NCI-H2227 treated with DMSO at 0.1 percent for 48 hours (cell line): ENCODE results near the gene ZNF804A.
"Not testable (repeated sequence)": the region's sequence is repeated elsewhere in the genome, so short reads cannot be mapped to it uniquely, and the experiment has no call there.

Source experiments
- DNase-seq: peaks from one replicate; lab custom pipeline; 2025; lab: John Stamatoyannopoulos, UW

Gene ZNF804A

GRCh38 chr2:184727813-184728212, 129.5 kb downstream of the ZNF804A start:
- DNase-seq: no peak

GRCh38 chr2:184728411-184728810, 130.1 kb downstream of the ZNF804A start:
- DNase-seq: no peak

GRCh38 chr2:184729581-184729980, 131.3 kb downstream of the ZNF804A start:
- no peak for DNase-seq

GRCh38 chr2:184730288-184730687, 132.0 kb downstream of the ZNF804A start:
- no peak for DNase-seq

GRCh38 chr2:184734338-184734737, 136.0 kb downstream of the ZNF804A start:
- DNase-seq: no peak

GRCh38 chr2:184735611-184736010, 137.3 kb downstream of the ZNF804A start:
- no peak for DNase-seq

- no peak for DNase-seq
These were observed 144.8 kb downstream of the ZNF804A start for GRCh38 chr2:184743096-184743495.

GRCh38 chr2:184756161-184756560, 157.8 kb downstream of the ZNF804A start:
- DNase-seq: no peak

- DNase-seq: no peak
These were observed 158.6 kb downstream of the ZNF804A start for GRCh38 chr2:184756885-184757284.

GRCh38 chr2:184759557-184760255, 161.4 kb downstream of the ZNF804A start:
- not testable (repeated sequence) for DNase-seq

- no peak for DNase-seq
These were observed 162.6 kb downstream of the ZNF804A start for GRCh38 chr2:184760931-184761330.

- no peak for DNase-seq
These were observed 167.0 kb downstream of the ZNF804A start for GRCh38 chr2:184765112-184765895.

GRCh38 chr2:184767059-184767458, 168.7 kb downstream of the ZNF804A start:
- no peak for DNase-seq

GRCh38 chr2:184769023-184769422, 170.7 kb downstream of the ZNF804A start:
- peak; percentile 9 for DNase-seq

- DNase-seq: no peak
These were observed 171.4 kb downstream of the ZNF804A start for GRCh38 chr2:184769686-184770085.

GRCh38 chr2:184779777-184780176, 181.4 kb downstream of the ZNF804A start:
- no peak for DNase-seq

- DNase-seq: no peak
These were observed 182.1 kb downstream of the ZNF804A start for GRCh38 chr2:184780384-184780783.

GRCh38 chr2:184780944-184781343, 182.6 kb downstream of the ZNF804A start:
- DNase-seq: no peak

GRCh38 chr2:184783576-184783975, 185.2 kb downstream of the ZNF804A start:
- no peak for DNase-seq

GRCh38 chr2:184793176-184793575, 194.8 kb downstream of the ZNF804A start:
- DNase-seq: no peak

- DNase-seq: no peak
These were observed 201.1 kb downstream of the ZNF804A start for GRCh38 chr2:184799379-184799778.

- peak; percentile 55 for DNase-seq
These were observed 216.1 kb downstream of the ZNF804A start for GRCh38 chr2:184814421-184814820.

GRCh38 chr2:184815824-184816223, 217.5 kb downstream of the ZNF804A start:
- no peak for DNase-seq
